ENCODE results near the gene NT5DC4.

Gene NT5DC4

GRCh38 chr2:112725545-112726457 is 5.0 kb downstream of the NT5DC4 start:
- Histone ChIP-seq H3K4me2 (ENCODE audit: low read length) (no peak overlapping the region), H3K4me1 (ENCODE audit: control insufficient read depth, insufficient read depth, low read length) (peaks cover 3% of the 10 kb centered on the region), H3K9ac (ENCODE audit: low read depth, low read length) (no peak overlapping the region), H3K9me3 (replicated peaks; ENCODE audit: low read length) (no peaks in the 10 kb centered on the region), H3K27me3 (ENCODE audit: control insufficient read depth, insufficient read depth, low read length) (no peaks in the 10 kb centered on the region), H3K36me3 (ENCODE audit: insufficient read depth, low read length) (no peaks in the 10 kb centered on the region), H3K4me3 (ENCODE audit: low read length) (no peak overlapping the region)

GRCh38 chr2:112726487-112727190 is 5.8 kb downstream of the NT5DC4 start:
- Histone ChIP-seq H3K4me3 (ENCODE audit: low read length) (no peak overlapping the region), H3K4me2 (ENCODE audit: low read length) (peak overlapping the region; percentile 39), H3K27me3 (ENCODE audit: control insufficient read depth, insufficient read depth, low read length) (no peaks in the 10 kb centered on the region), H3K9ac (ENCODE audit: low read depth, low read length) (peak overlapping the region; percentile 36), H3K36me3 (ENCODE audit: insufficient read depth, low read length) (no peaks in the 10 kb centered on the region), H3K4me1 (ENCODE audit: control insufficient read depth, insufficient read depth, low read length) (peaks cover 3% of the 10 kb centered on the region), H3K9me3 (replicated peaks; ENCODE audit: low read length) (no peaks in the 10 kb centered on the region)

GRCh38 chr2:112727276-112728028 is 6.6 kb downstream of the NT5DC4 start:
- Histone ChIP-seq H3K27me3 (ENCODE audit: control insufficient read depth, insufficient read depth, low read length) (no peaks in the 10 kb centered on the region), H3K9ac (ENCODE audit: low read depth, low read length) (no peak overlapping the region), H3K4me2 (ENCODE audit: low read length) (no peak overlapping the region), H3K36me3 (ENCODE audit: insufficient read depth, low read length) (no peaks in the 10 kb centered on the region), H3K4me1 (ENCODE audit: control insufficient read depth, insufficient read depth, low read length) (peaks cover 3% of the 10 kb centered on the region), H3K9me3 (replicated peaks; ENCODE audit: low read length) (no peaks in the 10 kb centered on the region), H3K4me3 (ENCODE audit: low read length) (no peak overlapping the region)

GRCh38 chr2:112728029-112728362 is 7.2 kb downstream of the NT5DC4 start:
- Histone ChIP-seq H3K4me3 (ENCODE audit: low read length) (no peak overlapping the region), H3K9me3 (replicated peaks; ENCODE audit: low read length) (no peaks in the 10 kb centered on the region), H3K4me1 (ENCODE audit: control insufficient read depth, insufficient read depth, low read length) (peaks cover 3% of the 10 kb centered on the region), H3K36me3 (ENCODE audit: insufficient read depth, low read length) (no peaks in the 10 kb centered on the region), H3K27me3 (ENCODE audit: control insufficient read depth, insufficient read depth, low read length) (no peaks in the 10 kb centered on the region), H3K4me2 (ENCODE audit: low read length) (no peak overlapping the region), H3K9ac (ENCODE audit: low read depth, low read length) (no peak overlapping the region)

GRCh38 chr2:112728378-112729175 is 7.8 kb downstream of the NT5DC4 start:
- no peaks in the 10 kb centered on the region for H3K27me3 ChIP-seq (ENCODE audit: control insufficient read depth, insufficient read depth, low read length)
- peaks cover 3% of the 10 kb centered on the region for H3K4me1 ChIP-seq (ENCODE audit: control insufficient read depth, insufficient read depth, low read length)

GRCh38 chr2:112730216-112730615 is 9.4 kb downstream of the NT5DC4 start:
- Histone ChIP-seq H3K4me3 (ENCODE audit: low read length) (no peak overlapping the region), H3K4me2 (ENCODE audit: low read length) (no peak overlapping the region), H3K27me3 (ENCODE audit: control insufficient read depth, insufficient read depth, low read length) (no peaks in the 10 kb centered on the region), H3K36me3 (ENCODE audit: insufficient read depth, low read length) (no peaks in the 10 kb centered on the region), H3K9ac (ENCODE audit: low read depth, low read length) (no peak overlapping the region), H3K9me3 (replicated peaks; ENCODE audit: low read length) (no peaks in the 10 kb centered on the region), H3K4me1 (ENCODE audit: control insufficient read depth, insufficient read depth, low read length) (peaks cover 3% of the 10 kb centered on the region)

More at GRCh38 chr2:112728378-112729175, 7.8 kb downstream of the NT5DC4 start:
- Histone ChIP-seq H3K36me3 (ENCODE audit: insufficient read depth, low read length) (no peaks in the 10 kb centered on the region), H3K4me3 (ENCODE audit: low read length) (no peak overlapping the region), H3K4me2 (ENCODE audit: low read length) (no peak overlapping the region), H3K9ac (ENCODE audit: low read depth, low read length) (no peak overlapping the region), H3K9me3 (replicated peaks; ENCODE audit: low read length) (no peaks in the 10 kb centered on the region)

GRCh38 chr2:112730791-112731190 is 10.0 kb downstream of the NT5DC4 start:
- H3K9me3 ChIP-seq (replicated peaks; ENCODE audit: low read length): no peaks in the 10 kb centered on the region
- no peak overlapping the region for H3K4me3 ChIP-seq (ENCODE audit: low read length)
- peaks cover 3% of the 10 kb centered on the region for H3K4me1 ChIP-seq (ENCODE audit: control insufficient read depth, insufficient read depth, low read length)
- H3K4me2 ChIP-seq (ENCODE audit: low read length): no peak overlapping the region
- H3K36me3 ChIP-seq (ENCODE audit: insufficient read depth, low read length): no peaks in the 10 kb centered on the region
- H3K27me3 ChIP-seq (ENCODE audit: control insufficient read depth, insufficient read depth, low read length): no peaks in the 10 kb centered on the region
- no peak overlapping the region for H3K9ac ChIP-seq (ENCODE audit: low read depth, low read length)

- H3K4me2 ChIP-seq (ENCODE audit: low read length): no peak overlapping the region
- H3K4me3 ChIP-seq (ENCODE audit: low read length): no peak overlapping the region
- peaks cover 2% of the 10 kb centered on the region for H3K4me1 ChIP-seq (ENCODE audit: control insufficient read depth, insufficient read depth, low read length)
- no peak overlapping the region for H3K9ac ChIP-seq (ENCODE audit: low read depth, low read length)
- no peaks in the 10 kb centered on the region for H3K27me3 ChIP-seq (ENCODE audit: control insufficient read depth, insufficient read depth, low read length)
- H3K9me3 ChIP-seq (replicated peaks; ENCODE audit: low read length): no peaks in the 10 kb centered on the region
- no peaks in the 10 kb centered on the region for H3K36me3 ChIP-seq (ENCODE audit: insufficient read depth, low read length)
These were observed 10.7 kb downstream of the NT5DC4 start for GRCh38 chr2:112731479-112731878.

- H3K4me1 ChIP-seq (ENCODE audit: control insufficient read depth, insufficient read depth, low read length): peaks cover 16% of the 10 kb centered on the region
- H3K36me3 ChIP-seq (ENCODE audit: insufficient read depth, low read length): no peaks in the 10 kb centered on the region
- H3K4me2 ChIP-seq (ENCODE audit: low read length): no peak overlapping the region
- H3K27me3 ChIP-seq (ENCODE audit: control insufficient read depth, insufficient read depth, low read length): no peaks in the 10 kb centered on the region
- no peak overlapping the region for H3K9ac ChIP-seq (ENCODE audit: low read depth, low read length)
- no peak overlapping the region for H3K4me3 ChIP-seq (ENCODE audit: low read length)
- no peaks in the 10 kb centered on the region for H3K9me3 ChIP-seq (replicated peaks; ENCODE audit: low read length)
These were observed 12.6 kb downstream of the NT5DC4 start for GRCh38 chr2:112733456-112733855.

- no peak overlapping the region for H3K9ac ChIP-seq (ENCODE audit: low read depth, low read length)
- no peaks in the 10 kb centered on the region for H3K27me3 ChIP-seq (ENCODE audit: control insufficient read depth, insufficient read depth, low read length)
- H3K36me3 ChIP-seq (ENCODE audit: insufficient read depth, low read length): no peaks in the 10 kb centered on the region
- no peaks in the 10 kb centered on the region for H3K9me3 ChIP-seq (replicated peaks; ENCODE audit: low read length)
- no peak overlapping the region for H3K4me2 ChIP-seq (ENCODE audit: low read length)
- H3K4me3 ChIP-seq (ENCODE audit: low read length): no peak overlapping the region
- H3K4me1 ChIP-seq (ENCODE audit: control insufficient read depth, insufficient read depth, low read length): peaks cover 16% of the 10 kb centered on the region
These were observed 13.1 kb downstream of the NT5DC4 start for GRCh38 chr2:112733871-112734270.
